A375 (cell line): Measurements from ENCODE around the gene FAM20B. TPM values are rescaled to one million over a fixed set of nuclear protein-coding genes. Genes with fewer than 3 reads are reported as not detected.

Experiments used
- total RNA-seq: library from RNA; depleted of rRNA; stranded (reverse); fragments of >200 nt; shearing (Covaris generic); gene quantifications from 2 replicates; pipeline ENCODE4 v1.2.3, GENCODE V29; 2014; rRNA removed

The FAM20B gene, protein sequence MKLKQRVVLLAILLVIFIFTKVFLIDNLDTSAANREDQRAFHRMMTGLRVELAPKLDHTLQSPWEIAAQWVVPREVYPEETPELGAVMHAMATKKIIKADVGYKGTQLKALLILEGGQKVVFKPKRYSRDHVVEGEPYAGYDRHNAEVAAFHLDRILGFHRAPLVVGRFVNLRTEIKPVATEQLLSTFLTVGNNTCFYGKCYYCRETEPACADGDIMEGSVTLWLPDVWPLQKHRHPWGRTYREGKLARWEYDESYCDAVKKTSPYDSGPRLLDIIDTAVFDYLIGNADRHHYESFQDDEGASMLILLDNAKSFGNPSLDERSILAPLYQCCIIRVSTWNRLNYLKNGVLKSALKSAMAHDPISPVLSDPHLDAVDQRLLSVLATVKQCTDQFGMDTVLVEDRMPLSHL
- total RNA-seq, result 32.2 and 34.1 TPM in 2 replicates

DNA sequence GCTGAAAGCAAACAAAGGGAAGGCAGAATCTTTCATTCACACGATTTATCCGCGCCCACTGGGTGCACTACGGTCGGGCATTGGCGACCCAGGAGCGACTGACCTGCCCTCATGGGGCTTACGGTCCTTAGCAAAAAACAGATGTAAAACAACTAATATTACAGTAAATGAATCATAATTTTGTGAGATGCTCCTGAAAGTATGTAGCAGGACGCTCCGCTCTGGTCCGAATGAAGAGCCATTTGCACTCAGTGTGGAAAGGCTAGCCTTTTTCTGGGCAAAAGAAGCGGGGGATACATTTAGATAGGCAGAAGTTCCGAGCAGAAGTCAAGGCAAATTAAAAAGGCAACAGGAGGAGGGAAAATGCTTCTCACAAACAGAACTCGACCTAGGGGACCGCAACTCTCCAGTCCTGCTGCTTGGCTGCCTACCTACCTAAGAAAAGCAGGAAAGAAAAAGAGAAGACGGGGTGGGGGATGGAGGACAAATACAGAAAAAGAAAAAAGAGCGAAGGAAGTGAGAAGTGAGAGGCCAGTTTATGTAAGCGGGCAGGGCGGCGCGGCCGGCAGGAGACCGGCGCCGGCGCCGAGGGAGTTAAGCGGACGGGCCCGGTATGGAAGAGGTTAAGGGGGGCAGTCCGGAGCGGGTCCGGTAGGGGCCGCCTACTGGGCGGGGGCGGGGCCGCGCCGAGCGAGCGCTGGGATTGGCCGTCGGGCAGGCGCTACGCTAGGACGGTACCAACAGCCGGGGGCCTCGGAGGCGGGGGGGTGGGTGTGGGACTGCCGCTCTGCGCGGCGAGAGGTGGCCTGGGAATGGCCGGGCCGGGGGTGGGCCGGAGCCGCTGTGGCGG, at the start of gene FAM20B:
TSS of gene FAM20B (plus strand) at position 770 of the 850 bp plus-strand sequence. CDS start 17,954 bp downstream, outside the sequence.

DNA sequence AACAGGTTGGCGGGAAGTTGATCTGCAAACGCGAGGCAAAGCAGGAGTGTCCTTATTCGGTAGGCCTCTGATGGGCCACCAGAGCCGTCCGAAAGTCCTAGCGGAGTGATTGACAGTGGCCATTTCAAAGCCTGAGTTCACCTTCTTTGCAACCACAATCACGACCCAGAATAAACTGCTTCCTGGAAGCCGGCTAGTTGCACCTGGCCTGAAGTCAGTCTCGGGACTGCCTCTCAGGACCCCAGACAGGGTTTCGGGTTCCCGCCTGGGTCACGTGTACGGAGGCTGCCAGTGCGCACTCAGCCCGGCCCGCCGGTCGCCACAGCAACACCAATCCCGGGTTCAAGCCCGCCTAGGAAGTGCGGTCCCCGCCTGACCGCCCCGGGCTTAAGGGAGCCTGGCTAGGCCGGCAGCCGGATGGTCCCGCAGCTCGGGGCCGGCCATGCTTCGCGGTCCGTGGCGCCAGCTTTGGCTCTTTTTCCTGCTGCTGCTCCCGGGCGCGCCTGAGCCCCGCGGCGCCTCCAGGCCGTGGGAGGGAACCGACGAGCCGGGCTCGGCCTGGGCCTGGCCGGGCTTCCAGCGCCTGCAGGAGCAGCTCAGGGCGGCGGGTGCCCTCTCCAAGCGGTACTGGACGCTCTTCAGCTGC, 56.1 kb downstream of the FAM20B start, which contains the start of gene TOR3A:
TSS of gene TOR3A (plus strand) at position 384 of the 646 bp plus-strand sequence. CDS start at position 443, 59 bp downstream.

Other genes starting within 250 kb of the FAM20B start
- gene ANGPTL1, start 154.8 kb upstream of the FAM20B start, total RNA-seq, result 0.53 and 5.8 TPM in 2 replicates
- 48.9 and 70.0 TPM in 2 replicates for gene TOR3A, start 56.2 kb downstream of the FAM20B start, total RNA-seq
- gene ABL2, start 203.8 kb downstream of the FAM20B start, total RNA-seq, result 63.3 and 71.7 TPM in 2 replicates